ENCODE data around the gene PCDHGA3.
"Not testable (repeated sequence)": the region's sequence is repeated elsewhere in the genome, so short reads cannot be mapped to it uniquely, and the experiment has no call there.

Gene PCDHGA3

DNA sequence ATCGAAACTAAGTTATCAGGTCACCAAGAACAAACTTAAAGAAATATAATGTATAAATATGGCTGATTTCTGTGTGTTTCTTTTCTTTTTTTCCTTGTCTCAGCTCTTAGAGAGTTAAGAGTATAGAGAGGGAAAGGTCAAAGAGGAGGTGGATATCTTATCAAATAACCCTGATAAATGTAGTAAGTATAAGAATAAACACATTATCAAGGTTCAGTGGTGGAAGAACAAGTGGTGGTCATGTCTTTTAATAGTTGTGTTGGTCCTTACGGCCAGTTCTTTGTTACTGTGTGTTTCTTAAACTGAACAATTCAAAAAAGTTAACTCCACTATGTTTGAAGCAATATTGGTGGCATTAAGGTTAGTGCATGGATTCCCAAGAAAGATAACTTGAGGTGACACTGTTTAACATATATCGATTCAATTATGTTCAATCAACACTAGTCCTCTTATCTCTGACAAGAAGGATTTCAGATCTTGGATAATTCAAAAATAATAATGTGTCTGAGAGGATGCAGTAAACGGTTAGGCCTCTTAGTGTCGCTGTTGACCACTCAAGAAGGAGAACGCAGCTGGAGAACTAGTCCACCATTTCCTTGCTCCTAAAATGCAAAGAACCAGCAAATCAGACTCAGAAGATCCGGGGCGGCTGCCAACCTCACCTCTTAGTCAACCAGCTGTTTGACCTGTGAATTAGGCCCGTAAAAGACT, at the start of gene PCDHGA3:
PCDHGA3 (plus strand) TSS at position 588 of the 711 bp plus-strand sequence. CDS start 205 bp downstream, outside the sequence.
- no peak for DNase-seq (ENCODE audit: low spot score)

- no peak for DNase-seq (ENCODE audit: low spot score)
Observed at GRCh38 chr5:141298376-141298775, 45.3 kb upstream of the PCDHGA3 start.

DNA sequence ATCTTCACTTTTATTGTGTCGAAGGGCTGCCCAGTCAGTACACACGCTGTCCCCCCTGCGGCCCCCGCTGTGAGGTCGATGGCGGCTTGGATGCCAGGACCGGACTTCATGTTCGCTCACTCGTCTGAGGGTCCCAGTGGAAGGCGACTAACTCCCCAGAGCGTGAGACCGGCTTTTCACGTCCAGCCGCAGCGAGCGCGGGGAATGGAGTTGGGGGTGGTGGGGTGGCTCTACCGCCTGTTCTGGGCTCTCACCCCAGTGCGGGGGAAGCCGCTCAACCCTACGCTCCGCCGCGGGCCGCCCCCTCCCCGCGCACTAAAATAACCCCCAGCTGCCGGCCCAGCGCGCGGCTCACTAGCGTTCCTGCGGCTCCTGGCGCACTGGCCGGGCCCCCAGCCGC, 39.9 kb upstream of the PCDHGA3 start, which contains the start of gene SLC25A2:
SLC25A2 (minus strand) TSS at position 294 of the 400 bp plus-strand sequence; CDS start at position 110, 184 bp downstream.
- DNase-seq (ENCODE audit: low spot score), result no peak

GRCh38 chr5:141306630-141307029, 37.0 kb upstream of the PCDHGA3 start:
- DNase-seq (ENCODE audit: low spot score), result no peak

DNA sequence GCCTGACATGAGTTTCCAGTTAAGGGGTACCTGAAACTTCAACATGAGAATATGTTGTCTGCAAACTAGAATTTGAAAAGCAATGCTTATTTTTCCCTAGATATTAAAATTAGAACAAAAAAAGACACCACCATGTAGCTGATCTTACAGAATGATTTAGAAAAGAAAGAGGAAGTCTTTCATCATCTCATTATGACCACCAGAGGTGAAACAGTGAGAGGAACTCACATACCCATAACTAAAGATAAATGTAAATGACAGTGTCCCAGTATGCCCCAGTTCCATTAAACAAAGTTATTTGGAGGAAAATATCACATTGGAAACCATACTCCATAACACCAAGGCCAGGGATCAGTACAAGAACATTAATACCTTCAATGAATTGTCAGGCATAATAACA, 29.9 kb upstream of the PCDHGA3 start:
- DNase-seq (ENCODE audit: low spot score), result no peak

GRCh38 chr5:141316963-141317362, 26.7 kb upstream of the PCDHGA3 start:
- DNase-seq (ENCODE audit: low spot score), result not testable (repeated sequence)

GRCh38 chr5:141319202-141319601, 24.4 kb upstream of the PCDHGA3 start:
- DNase-seq (ENCODE audit: low spot score), result no peak

DNA sequence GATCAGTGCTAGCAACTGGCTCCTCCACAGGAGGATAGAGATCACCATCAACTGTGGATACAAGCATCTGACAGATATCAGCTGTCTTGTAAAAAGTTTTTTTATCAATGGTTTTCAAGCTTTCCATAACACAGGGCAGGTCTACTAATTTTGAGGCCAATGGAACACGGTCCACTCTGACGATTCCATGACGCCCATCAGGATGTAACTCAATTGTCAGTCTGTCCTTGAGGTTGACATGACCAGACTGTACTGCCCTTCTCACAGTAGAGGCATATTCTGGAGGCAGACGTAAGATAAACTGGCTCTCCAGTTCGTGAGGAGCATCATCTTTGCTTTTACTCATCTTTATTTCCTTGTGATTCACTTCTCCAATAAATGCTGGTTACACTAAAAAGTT, 23.9 kb upstream of the PCDHGA3 start:
- no peak for DNase-seq (ENCODE audit: low spot score)

GRCh38 chr5:141320225-141321169, 23.1 kb upstream of the PCDHGA3 start, which contains the start of gene TAF7:
Gene TAF7 (minus strand): TSS chr5:141320784. CDS start chr5:141320044, 740 bp downstream.
- peak; percentile 94 for DNase-seq (ENCODE audit: low spot score)

GRCh38 chr5:141322261-141322660, 21.4 kb upstream of the PCDHGA3 start:
- no peak for DNase-seq (ENCODE audit: low spot score)

GRCh38 chr5:141326088-141326854, 17.4 kb upstream of the PCDHGA3 start:
- DNase-seq (ENCODE audit: low spot score), result peak; percentile 70

DNA sequence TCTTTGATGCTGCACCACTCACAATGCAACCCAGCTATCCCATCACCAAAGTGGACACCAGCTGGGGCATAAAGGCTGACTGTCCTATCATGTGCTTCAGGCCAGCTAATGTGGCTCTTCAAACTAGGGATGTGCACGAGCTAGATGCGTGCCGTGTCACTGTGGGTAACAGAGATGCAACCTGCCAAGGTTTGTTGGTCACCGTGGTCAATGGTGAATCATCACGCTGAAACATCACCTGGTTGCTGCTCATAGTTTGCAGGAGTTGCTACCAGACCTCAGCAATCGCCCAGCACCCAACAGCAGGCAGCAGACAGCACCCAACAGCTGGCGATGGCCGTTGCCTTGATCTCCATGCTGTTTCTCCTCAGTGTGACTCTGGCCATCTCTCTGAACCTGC, 15.4 kb upstream of the PCDHGA3 start:
- DNase-seq (ENCODE audit: low spot score), result no peak

- DNase-seq (ENCODE audit: low spot score), result no peak
Observed at GRCh38 chr5:141330299-141331080, 13.1 kb upstream of the PCDHGA3 start, which contains the start of gene PCDHGA1. Gene PCDHGA1 (plus strand): TSS chr5:141330514.

DNA sequence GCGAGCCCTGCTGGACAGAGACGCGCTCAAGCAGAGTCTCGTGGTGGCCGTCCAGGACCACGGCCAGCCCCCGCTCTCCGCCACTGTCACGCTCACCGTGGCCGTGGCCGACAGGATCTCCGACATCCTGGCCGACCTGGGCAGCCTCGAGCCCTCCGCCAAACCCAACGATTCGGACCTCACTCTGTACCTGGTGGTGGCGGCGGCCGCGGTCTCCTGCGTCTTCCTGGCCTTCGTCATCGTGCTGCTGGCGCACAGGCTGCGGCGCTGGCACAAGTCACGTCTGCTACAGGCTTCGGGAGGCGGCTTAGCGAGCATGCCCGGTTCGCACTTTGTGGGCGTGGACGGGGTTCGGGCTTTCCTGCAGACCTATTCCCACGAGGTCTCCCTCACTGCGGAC, 11.1 kb upstream of the PCDHGA3 start:
- not testable (repeated sequence) for DNase-seq (ENCODE audit: low spot score)

DNA sequence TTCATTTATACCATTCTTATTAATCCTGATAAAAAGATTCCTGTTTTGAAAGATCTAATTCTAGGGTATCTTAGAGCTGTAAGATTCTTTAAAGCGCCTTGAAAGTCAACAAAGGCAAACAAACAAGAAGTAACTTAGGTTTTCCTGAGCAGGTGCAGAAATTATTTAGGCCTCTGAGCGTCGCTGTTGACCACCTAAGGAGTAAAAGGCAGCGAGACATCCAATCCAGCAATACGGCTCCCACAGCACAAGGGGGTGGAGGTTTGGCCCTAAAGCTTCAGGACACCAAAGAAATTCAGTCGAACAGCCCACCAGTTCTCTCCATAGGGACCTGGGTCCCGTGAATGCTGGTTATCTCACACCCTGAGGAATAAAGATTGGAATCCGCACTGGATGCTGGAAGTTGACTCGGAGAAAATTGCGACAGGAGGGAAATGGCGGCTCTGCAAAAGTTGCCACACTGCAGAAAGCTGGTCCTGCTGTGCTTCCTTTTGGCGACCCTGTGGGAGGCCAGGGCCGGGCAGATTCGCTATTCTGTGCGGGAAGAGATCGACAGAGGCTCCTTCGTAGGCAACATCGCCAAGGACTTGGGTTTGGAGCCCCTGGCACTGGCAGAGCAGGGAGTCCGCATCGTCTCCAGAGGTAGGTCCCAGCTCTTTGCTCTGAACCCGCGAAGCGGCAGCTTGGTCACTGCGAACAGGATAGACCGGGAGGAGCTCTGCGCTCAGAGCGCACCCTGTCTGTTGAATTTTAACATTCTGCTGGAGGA, 4.9 kb upstream of the PCDHGA3 start, which contains the start of gene PCDHGA2:
PCDHGA2 (plus strand) TSS at position 223 of the 769 bp plus-strand sequence.
- no peak for DNase-seq (ENCODE audit: low spot score)

DNA sequence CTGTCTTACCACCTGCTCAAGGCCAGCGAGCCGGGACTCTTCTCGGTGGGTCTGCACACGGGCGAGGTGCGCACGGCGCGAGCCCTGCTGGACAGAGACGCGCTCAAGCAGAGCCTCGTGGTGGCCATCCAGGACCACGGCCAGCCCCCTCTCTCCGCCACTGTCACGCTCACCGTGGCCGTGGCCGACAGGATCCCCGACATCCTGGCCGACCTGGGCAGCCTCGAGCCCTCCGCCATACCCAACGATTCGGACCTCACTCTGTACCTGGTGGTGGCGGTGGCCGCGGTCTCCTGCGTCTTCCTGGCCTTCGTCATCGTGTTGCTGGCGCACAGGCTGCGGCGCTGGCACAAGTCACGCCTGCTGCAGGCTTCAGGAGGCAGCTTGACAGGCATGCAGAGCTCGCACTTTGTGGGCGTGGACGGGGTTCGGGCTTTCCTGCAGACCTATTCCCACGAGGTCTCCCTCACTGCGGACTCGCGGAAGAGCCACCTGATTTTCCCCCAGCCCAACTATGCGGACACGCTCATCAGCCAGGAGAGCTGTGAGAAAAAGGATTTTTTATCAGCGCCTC, 2.8 kb upstream of the PCDHGA3 start:
- DNase-seq (ENCODE audit: low spot score), result not testable (repeated sequence)

DNA sequence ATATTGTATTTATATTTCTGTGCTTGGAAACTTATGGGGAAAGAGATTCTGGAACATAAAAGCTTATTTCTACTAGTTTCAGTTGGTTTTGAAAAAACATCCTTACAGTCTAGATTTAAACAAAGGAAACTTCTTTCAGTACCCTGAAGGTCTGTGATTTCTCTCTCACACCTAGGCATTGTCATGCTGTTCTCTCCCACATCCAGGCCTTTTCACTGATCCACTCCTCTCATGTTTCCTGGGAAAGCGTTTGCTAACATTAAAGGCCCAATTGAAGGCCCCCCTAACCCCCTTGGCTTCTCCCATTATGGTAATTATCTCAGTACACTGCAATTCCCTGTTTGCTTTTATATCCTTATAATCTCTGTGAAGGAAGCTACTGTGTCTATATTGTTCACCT, 856 bp upstream of the PCDHGA3 start:
- no peak for DNase-seq (ENCODE audit: low spot score)

GRCh38 chr5:141343953-141344463, 379 bp downstream of the PCDHGA3 start:
- no peak for DNase-seq (ENCODE audit: low spot score)

DNA sequence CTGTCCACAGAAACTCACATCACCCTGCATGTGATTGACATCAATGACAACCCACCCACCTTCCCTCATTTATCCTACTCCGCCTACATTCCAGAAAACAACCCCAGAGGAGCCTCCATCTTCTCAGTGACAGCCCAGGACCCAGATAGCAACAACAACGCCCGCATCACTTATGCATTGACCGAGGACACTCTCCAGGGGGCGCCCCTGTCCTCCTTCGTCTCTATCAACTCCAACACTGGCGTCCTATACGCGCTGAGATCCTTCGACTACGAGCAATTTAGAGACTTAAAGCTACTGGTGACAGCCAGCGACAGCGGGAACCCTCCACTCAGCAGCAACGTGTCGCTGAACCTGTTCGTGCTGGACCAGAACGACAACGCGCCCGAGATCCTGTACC, 1.7 kb downstream of the PCDHGA3 start:
- no peak for DNase-seq (ENCODE audit: low spot score)

GRCh38 chr5:141346017-141346416, 2.4 kb downstream of the PCDHGA3 start:
- DNase-seq (ENCODE audit: low spot score), result not testable (repeated sequence)

All from ecto neural progenitor cell (in vitro differentiated cells).